HG03066 (cell line): ENCODE measurements around the gene P2RY11.

Experiments
- ATAC-seq: cut with Tn5 transposase; IDR thresholded peaks from one replicate; pipeline ENCODE4 v1.9.1; 2021; ENCODE audit warnings: low read depth; ENCODE audit not compliant: unreplicated experiment

P2RY11 gene

GRCh38 chr19:10137751-10138682, 26.5 kb downstream of the P2RY11 start:
- ATAC-seq, result no peak

DNA sequence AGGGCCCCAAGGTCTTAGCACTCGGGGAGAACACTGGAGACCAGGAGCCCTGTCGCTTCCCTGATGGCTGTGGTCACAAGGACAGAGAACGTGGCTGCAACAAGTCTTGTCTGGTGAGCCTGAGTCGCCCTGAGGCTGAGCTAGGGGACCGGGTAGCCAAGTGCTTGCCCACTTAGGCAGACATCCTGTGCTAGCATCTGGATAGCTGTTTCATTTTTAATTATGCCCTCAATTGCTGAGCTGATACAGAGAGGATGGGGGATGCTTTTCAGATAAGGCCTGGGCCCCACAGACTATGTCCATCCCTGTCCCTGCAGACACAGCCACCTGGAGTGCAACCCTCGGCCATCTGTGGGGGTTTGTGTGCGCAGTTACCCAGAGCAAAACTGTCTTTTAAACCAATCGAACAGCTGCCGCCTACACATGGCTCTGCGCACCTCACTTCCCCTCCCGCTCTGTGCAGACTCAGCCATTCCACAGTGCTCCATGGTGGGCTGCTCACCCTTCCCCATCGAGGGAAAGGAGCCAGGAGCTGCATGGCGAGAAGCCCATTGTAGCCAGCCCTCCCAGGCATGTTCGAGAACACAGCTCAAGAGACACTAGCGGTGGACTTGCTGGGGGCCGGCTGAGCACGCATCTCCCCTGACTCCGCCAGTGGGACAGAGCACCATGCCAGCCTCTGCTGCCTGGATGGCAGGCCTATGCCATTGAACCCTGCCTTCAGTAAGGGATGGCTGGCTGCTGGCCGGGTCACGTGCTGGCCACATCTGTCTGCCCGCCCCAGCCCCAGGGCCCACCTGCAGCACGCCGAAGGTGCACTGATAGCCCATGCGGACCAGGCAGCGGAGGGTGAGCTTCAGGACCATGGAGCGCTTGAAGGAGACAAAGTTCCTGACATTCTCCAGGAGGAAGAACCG, 27.6 kb downstream of the P2RY11 start:
- ATAC-seq, result no peak

DNA sequence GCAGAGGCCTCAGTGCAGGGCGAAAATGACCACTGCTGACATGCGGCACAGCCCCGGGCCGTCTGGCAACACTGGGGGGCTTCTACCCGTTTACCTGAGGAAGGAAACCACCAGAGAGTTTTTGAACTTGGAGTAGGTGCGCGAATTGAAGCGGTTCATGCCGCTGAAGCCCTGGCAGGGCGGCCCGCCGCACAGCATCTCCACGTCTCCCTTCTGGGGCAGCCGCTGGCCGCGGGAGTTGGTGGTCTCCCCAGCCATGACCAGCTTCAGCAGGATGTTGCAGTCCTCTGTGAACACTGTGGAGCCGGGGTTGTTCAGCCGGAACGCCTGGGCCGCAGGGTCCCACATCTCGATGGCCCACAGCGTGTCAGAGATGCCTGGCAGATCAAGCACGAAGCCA, 28.5 kb downstream of the P2RY11 start:
- ATAC-seq, result no peak

- ATAC-seq, result no peak
Measured at GRCh38 chr19:10141479-10141878, 30.0 kb downstream of the P2RY11 start.

DNA sequence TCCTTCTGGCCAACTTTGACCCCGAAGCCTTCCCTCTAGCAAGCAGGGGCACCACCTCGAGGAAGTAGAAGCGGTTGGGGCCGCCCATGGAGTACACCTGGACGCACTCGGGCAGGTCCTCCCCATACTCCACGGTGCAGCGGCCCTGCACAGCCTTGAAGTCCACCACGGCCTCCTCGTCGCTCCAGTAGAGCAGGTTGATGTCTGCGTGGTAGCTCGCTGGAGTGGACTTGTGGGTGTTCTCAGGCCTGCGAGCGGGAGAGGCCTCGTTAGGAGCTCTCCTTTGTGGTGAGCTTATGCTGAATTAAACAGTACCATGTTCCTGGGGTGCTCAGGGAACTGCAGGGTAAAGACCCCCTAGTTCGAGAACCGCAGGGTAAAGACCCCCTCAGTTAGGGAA, 30.5 kb downstream of the P2RY11 start:
- ATAC-seq, result no peak

DNA sequence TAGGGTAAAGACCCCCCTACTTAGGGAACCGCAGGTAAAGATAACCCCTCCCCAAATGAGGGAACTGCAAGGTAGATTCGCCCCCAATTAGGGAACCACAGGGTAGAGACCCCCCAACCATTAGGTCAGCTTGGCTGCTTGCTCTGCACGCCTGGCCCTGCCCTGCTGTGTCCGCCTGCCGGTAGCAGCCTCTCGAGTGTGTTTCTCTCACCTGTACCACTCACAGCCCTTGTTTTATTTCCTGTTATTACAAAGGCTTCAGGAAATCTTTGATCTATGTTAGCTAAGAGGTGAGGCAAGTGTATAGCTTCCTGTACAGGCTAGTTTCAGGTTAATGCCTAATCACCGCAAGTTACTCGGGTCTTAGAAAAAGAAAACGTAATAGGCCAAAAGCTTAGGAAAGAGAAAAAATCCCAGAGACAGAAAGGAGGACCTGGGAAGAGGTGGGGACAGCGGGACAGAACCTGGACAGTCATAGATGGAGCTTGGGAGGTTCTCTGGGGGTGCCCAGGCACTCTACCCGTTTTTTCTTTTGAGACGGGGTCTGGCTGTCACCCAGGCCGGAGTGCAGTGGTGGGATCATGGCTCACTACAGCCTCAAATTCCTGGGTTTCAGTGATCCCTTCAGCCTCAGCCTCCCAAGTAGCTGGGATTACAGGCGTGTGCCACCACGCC, 31.3 kb downstream of the P2RY11 start:
- no peak for ATAC-seq

DNA sequence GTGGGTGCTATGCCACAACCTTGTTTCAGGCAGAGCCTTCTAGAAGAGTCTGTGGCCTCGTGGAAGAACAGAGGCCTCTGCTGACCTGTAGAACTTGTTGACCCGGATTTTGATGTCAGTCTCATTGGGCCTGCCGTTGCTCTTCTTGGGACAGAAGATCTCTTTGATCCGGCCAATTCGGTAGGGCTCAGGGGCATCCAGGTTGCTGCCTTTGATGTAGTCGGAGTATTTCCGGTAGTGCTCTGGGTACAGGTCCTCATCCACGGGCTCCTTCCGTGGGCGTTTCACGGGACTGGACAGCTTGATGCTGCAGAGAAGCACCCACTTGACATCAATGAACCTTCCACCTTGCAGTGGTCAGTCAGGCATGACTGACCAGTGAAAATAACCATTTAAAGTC, 32.2 kb downstream of the P2RY11 start:
- ATAC-seq, result no peak

DNA sequence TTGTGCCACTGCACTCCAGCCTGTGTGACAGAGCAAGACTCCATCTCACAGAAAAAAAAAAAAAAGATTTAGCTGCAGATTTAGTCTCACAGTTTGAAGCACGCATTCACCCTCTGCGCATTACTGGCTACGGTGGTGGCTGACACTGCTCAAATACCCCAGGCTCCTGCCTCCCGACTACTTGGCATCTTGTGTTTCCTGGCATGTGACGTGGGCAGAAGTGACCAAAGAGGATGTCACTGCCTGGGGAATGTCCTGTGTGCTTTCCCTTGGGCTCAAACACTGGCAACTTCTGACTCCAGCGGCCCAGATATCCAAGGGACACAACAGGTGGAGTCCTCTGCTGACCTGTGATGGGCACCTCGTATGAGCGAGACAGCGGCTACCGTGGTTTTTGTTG, 32.9 kb downstream of the P2RY11 start:
- no peak for ATAC-seq

DNA sequence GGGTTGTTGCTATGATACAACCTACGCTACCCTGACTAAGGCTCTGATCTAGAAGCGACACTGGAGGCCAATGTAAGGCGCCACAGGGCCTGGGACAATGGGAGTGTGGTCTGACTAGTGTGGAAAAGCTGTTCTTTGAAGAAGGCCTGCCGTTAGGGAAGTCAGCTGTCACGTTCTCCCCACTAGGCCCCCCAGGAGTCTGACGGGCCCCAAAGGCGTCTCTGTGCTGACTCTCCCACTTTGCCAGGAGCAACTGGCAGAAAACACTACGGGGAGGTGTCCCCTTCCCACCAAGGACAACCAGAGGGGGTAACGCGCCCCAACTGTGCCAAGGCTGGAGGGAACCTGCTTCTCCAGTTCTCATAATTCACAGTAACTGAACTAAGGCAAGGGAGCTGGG, 33.5 kb downstream of the P2RY11 start:
- ATAC-seq, result no peak

- no peak for ATAC-seq
Measured at GRCh38 chr19:10146142-10146541, 34.6 kb downstream of the P2RY11 start.

DNA sequence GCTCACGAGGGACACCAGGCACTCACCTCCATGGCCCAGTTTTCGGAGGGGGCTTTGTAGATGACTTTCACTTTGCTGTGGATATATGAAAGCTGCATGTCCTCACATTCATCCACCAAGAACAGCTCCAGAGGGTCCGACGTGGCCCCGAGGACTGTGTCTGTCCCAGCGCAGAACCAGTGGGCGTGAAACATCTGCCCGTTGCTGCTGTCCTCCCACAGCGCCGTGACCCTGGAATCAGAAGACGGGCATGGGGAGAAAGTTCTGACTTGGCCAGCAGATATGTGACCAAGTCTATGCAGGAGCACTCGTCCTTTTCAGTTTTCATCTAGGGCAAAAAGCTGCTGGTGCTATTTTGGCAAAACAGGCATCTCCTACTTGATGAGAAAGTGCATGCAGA, 37.9 kb downstream of the P2RY11 start:
- ATAC-seq, result no peak

DNA sequence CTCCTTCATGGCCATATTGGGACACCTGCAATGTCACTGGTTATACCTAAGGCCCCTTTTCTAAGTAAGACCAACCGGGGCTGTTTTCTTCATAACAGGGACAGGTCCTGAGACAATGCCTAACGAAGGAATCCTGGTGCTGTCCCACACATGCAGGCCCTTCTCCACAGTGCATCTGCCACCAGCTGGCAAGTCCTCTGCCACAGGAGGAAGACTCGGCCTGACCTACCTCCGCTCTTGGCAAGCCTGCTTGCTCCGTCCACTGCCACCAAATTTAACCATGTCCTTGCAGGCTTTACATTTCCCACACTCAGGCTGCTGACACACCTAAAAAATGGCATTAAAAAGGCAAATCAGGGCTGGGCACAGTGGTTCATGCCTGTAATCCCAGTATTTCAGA, 40.0 kb downstream of the P2RY11 start:
- ATAC-seq, result no peak

DNA sequence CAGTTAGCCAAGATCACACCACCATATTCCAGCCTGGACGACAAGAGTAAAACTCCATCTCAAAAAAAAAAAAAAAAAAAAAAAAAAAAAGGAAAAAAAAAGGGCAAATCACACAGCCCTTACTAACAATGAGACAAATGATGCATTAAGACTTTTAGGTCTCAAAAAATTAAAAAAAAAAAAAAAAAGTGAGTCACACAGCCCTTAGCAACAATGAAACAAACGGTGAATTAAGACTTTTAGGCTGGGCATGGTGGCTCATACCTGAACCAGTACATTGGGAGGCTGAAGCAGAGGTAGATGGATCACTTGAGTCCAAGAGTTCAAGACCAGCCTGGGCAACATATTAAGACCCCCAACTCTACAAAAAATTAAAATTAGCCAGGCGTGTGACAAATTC, 40.6 kb downstream of the P2RY11 start:
- no peak for ATAC-seq

- no peak for ATAC-seq
Measured at GRCh38 chr19:10155839-10156238, 44.3 kb downstream of the P2RY11 start.

DNA sequence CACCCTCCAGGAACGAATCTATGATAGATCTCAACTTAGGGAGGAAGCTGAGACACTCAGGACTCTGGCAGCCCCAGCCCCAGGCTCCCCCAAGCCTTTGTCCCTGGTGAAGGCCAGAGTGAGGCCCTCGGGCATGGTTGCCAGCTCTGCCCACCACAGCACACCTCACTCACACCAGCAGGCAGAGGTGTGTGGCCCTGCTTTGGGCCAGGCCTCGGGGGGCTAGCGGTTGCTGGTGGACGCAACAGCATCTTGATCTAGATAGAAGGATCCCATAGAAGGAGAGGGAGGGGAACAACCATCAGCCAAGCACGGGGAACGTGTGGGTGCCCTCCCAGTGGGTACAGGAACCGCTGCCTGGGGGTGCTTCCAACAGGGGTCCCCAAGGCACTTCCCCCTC, 46.6 kb downstream of the P2RY11 start:
- no peak for ATAC-seq

- ATAC-seq, result no peak
Measured at GRCh38 chr19:10158485-10158884, 47.0 kb downstream of the P2RY11 start.

DNA sequence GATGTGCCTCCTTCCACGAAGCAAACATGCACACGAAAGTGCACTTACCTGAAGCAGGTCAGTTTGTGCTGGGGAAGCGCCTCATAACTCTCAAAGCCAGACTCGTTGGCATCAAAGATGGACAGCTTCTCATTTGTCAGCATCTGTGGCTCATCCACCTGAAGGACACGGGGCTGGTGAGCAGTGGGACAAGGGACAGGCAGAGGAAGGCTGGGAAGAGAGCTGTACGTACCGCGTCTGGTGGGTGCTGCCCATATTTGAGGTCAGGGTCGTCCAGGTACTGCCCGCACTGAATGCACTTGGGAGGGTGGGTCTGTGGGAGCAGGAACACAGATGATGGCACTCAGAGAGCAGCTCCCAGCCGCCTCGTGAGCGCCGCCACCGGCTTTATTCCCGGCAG, 48.1 kb downstream of the P2RY11 start:
- no peak for ATAC-seq

GRCh38 chr19:10163536-10163935, 52.0 kb downstream of the P2RY11 start:
- no peak for ATAC-seq
